HG03558 (cell line): ENCODE measurements around the gene SCN2B.

Source experiments
- ATAC-seq: cut with Tn5 transposase; IDR thresholded peaks from one replicate; pipeline ENCODE4 v1.9.1; 2021; ENCODE audit warnings: moderate number of reproducible peaks; ENCODE audit not compliant: unreplicated experiment; ENCODE audit errors: extremely low read depth

Gene SCN2B, protein sequence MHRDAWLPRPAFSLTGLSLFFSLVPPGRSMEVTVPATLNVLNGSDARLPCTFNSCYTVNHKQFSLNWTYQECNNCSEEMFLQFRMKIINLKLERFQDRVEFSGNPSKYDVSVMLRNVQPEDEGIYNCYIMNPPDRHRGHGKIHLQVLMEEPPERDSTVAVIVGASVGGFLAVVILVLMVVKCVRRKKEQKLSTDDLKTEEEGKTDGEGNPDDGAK

GRCh38 chr11:118175993-118176777 is at the start of gene SCN2B:
SCN2B (minus strand) TSS chr11:118176639; CDS start chr11:118176431, 208 bp downstream.
- ATAC-seq = no peak

DNA sequence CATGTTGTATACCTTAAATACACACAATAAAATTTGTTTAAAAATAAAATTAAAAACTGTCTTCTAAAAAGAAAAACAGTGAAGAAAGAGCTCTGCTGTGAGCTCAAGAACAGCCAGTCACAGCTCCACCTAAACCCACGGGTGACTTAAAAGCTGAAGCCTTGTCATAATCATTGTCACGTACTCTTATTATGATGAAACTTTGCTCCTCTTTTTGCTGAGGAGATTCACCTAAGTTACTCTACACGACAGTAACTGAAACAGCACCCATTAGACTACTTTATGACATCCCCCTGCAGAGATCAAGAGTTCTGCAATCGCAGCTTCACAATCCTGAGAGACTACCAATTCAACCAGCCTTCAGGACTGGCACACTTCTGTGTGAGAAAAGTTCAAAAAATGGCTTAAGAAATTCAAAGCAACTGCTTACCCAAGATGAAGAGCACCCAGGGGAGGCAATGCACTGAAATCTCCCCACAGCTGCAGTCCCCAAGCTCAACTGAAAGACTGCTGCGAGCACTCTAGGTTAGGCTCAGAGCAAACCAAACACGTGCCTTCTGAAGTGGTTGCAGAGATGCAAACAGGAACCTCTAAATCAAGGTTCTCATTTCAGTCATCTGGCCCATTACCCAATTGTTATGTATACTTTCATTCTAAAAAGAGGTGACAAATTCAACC is 48.2 kb upstream of the SCN2B start, which contains the start of gene JAML:
JAML (minus strand) TSS at position 501 of the 678 bp plus-strand sequence. CDS start 10,145 bp downstream, outside the sequence.
- no peak for ATAC-seq

DNA sequence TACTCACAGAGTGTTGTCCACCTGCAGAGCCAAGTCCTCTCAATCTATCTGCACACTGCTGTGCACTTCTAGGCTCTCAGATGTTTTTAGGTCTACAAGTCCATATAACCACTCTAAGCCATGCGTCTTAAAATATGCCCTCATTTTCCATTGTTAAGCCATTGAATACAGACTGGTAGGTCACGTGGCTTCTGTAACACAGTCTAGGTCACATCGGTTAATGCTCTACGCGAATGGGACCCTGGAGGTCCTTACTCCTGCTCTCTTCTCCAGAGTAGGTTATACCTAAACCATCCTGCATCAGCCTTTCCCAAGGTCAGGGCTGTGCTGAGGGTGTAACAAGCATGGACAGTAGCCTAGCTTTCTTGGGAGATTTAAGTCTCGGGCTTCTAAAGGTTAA is 47.6 kb upstream of the SCN2B start:
- ATAC-seq = no peak

DNA sequence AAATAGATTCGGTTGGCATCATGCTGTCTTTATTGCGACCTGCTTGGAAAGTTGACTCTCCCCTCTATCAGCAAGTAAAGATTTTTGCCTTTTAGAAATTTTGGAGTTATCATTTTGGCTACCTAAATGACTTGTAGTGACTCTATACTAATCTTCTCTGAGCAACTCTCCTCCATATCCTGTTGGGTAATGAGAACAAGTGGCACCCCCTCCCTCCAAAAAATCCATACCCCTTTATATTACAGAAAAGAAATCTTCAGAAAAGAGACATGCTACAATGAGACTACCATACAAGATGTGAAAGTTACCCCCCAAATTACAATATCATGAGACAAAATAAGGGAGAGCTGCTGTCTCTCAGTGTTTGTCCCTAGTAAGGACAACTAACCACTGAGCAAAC is 47.1 kb upstream of the SCN2B start:
- no peak for ATAC-seq

- ATAC-seq = no peak
Observed at GRCh38 chr11:118222437-118222836, 46.0 kb upstream of the SCN2B start.

DNA sequence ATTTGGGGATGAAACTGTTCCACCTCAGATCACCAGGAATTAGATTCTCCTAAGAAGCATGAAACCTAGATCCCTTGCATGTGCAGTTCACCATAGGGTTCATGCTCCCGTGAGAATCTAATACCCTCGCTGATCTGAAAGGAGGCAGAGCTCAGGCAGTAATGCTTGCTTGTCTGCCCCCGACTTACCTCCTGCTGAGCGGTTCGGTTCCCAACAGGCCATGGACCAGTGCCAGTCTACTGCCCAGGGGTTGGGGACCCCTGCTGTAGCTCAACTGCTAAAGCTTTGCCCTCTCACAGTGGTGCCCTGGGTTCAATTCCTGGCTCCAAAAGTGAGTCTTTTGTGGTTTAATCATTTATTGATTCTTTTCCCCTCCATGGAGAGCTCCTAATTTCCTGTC is 45.0 kb upstream of the SCN2B start:
- no peak for ATAC-seq

DNA sequence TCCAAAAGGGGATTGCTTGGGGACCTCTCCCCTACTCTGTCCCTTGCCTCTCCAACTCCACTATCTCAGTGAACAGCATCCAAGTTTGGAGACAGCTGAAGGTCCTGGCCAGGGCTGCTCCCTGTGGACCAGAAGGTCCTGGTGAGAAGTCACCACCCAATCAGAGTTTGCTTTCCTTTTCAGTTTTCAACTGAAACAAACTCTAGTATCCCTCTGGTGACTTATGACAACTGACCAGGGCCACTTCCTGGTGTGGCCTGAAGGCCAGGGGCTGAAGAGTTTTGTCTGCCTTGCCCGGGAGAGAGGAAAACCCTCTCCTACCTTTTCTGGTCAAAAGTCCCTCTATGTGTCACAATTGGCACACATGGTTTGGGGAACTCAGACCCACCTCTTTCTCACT is 43.3 kb upstream of the SCN2B start:
- no peak for ATAC-seq

- no peak for ATAC-seq
Observed at GRCh38 chr11:118219244-118219643, 42.8 kb upstream of the SCN2B start.

- no peak for ATAC-seq
Observed at GRCh38 chr11:118217575-118217974, 41.1 kb upstream of the SCN2B start.

- ATAC-seq = no peak
Observed at GRCh38 chr11:118216621-118217481, 40.4 kb upstream of the SCN2B start.

DNA sequence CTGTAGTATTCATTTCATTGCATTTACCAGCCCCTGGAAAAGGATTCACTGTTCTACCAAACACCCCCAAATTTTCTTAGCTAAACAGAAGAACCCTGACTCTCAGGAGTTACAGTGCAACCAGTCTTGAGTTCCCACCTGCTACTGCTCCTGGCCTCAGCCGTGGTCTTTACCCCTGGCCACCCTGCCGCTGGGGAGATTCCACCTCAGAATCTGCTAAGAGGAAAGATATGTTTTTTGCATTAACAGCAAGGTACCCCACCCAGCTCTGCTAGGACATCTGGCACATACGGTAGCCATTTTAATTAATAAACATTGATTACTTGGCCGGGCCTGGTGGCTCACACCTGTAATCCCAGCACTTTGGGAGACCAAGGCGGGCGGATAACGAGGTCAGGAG is 39.3 kb upstream of the SCN2B start:
- ATAC-seq = no peak

GRCh38 chr11:118215262-118215661 is 38.8 kb upstream of the SCN2B start:
- ATAC-seq = no peak

DNA sequence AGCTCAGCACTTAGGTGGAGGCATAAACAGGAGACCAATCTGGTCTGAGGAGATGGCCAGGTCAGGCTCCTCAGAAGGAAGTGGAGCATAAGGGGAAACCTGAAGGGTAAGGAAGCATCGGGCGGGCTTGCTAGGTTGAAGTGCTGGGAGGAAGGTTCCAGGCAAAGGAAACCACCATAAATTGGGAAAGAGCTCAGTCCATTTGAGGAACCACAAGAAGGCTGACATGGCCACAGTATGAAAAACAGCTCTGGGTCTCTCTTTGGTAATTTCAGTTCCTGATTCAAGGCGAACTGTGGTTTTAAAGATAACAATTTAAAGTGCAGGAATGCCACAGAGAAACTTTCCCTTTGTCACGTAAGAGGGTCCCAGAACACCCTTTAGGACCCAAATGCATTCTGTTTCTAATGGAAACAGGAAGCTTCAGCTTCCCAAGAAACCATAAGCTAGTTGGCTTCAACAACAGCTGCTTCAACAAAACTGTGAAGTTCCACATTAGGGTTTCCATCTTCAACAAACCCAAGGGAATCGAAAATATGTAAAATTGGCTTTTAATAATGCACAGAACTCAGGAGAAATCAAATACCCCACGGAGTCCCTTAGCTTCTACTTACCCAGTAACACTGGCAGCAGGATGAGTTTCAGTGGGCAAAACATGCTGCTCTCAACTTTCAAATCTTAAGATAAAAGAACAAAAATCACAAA is 37.9 kb upstream of the SCN2B start:
- no peak for ATAC-seq

DNA sequence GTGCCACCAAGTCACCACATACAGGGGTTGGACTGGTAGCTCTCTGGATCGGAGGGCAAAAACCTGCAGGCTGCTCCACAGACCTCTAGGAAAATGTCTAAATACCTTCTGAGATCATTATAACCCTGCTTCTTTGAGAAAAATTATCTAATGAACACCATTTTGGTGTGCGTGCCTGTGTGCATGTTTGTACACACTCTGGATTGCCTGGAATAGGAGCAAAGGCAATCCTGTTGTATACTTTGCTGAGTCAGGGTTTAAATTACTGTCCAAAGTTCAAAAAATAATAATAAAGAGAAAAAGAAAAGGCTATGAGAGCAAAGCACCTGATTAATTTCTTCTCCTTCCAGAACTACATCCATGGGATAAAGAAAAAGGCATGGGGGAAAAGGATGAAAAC is 37.3 kb upstream of the SCN2B start:
- ATAC-seq = no peak

DNA sequence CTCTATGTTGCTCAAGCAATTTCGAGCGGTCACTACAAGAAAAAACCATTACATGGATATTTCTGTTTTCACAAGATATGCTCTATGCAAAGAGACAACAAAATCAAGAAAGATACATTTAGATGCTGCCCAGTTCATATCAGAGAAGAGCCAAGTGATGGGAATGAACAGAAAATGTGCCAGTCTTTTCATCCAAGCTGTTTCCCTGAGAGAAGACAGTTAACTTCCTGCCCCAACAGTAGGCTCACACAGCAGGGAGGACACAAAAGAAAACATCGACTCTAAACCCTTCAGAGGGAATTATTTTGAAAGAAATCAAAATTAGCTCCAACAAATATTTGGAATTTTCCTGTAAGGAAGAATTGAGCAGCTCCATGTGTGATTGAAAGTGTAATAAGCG is 36.8 kb upstream of the SCN2B start:
- ATAC-seq = no peak

GRCh38 chr11:118212781-118213191 is 36.3 kb upstream of the SCN2B start:
- ATAC-seq = no peak

GRCh38 chr11:118212131-118212725 is 35.8 kb upstream of the SCN2B start:
- no peak for ATAC-seq

DNA sequence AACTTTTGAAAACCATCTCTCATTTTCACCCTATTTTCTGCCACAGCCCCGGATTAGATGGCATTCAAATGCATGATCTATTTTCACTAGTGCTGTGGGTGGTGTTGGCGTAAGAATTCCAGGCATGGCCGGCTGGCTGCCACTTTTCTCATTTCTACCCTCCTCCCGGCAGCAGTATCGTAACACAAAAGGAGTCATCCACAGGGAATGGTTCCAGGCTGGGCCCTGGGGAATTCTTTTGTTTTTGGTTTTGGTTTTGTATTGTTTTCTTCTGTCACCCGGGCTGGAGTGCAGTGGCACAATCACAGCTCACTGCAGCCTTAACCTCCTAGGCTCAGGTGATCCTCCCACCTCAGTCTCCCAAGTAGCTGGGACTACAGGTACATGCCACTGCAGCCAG is 34.6 kb upstream of the SCN2B start:
- ATAC-seq = no peak

DNA sequence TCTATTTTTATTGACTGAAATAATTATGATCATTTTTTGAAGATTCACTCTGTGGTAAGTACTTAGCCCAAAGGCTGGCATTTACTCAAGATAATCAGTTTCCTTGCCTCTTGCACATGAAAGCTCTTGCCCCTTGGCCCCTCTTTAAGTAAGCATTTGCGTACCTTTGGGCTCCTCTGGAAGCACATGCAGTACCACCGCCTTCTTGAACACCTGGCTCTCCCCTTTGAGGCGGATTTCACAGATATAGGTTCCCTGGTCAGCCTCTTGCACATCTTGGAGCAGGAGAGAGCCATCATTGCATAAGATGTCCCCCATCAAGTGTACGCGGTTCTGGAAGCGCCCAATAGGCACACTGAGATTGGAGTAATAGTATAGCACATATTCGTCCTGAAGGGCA is 33.9 kb upstream of the SCN2B start:
- ATAC-seq = no peak
